ENCODE results near the gene RHEB. TPM values are rescaled to one million over a fixed set of nuclear protein-coding genes. Genes with fewer than 3 reads are reported as not detected.

Gene RHEB
- total and polyA plus RNA-seq, 2 of the 13 experiments (the other 11 are each of a cell fraction or from before 2014, with no cell fraction given), result 55.0 to 77.6 TPM

DNA sequence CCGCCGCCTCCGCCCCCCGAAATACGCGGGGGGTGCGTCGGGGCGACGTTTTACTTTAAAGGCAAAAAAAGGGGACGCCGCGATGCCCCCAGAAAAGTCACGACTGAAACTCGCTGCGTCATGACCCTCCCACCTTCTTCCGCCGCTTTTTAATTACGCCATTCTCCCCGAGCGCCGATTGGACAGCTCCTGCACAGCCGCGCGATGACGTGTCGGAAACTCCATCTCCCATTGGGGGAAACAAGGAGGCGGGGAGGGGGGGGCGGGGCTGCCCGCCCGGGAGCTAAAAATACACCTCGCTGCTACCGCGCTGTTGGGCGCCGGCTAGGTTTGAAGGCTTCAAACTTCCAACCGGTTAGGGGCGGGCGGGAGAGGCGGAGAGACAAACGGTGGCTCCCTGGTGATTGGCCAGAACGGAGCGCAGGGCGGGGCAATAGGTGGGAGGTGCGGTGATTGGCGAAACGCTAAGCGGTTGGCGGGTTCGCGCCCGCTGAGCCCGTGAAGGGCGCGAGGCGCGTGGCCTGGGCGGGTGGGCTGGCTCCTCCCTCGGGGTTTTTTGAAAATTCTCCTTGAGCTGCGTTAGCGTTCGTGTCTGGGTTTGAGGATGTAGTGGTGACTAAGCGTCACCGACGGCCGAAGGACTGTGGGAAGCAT, at the start of gene RHEB (continued):
- TF ChIP-seq, protein P1, sequence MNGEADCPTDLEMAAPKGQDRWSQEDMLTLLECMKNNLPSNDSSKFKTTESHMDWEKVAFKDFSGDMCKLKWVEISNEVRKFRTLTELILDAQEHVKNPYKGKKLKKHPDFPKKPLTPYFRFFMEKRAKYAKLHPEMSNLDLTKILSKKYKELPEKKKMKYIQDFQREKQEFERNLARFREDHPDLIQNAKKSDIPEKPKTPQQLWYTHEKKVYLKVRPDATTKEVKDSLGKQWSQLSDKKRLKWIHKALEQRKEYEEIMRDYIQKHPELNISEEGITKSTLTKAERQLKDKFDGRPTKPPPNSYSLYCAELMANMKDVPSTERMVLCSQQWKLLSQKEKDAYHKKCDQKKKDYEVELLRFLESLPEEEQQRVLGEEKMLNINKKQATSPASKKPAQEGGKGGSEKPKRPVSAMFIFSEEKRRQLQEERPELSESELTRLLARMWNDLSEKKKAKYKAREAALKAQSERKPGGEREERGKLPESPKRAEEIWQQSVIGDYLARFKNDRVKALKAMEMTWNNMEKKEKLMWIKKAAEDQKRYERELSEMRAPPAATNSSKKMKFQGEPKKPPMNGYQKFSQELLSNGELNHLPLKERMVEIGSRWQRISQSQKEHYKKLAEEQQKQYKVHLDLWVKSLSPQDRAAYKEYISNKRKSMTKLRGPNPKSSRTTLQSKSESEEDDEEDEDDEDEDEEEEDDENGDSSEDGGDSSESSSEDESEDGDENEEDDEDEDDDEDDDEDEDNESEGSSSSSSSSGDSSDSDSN (CRISPR knock-in tag; IDR thresholded peaks at IDR 0.05), result peak; percentile 51; the same call in 1 of the 2 replicates
- TF ChIP-seq, protein P2, sequence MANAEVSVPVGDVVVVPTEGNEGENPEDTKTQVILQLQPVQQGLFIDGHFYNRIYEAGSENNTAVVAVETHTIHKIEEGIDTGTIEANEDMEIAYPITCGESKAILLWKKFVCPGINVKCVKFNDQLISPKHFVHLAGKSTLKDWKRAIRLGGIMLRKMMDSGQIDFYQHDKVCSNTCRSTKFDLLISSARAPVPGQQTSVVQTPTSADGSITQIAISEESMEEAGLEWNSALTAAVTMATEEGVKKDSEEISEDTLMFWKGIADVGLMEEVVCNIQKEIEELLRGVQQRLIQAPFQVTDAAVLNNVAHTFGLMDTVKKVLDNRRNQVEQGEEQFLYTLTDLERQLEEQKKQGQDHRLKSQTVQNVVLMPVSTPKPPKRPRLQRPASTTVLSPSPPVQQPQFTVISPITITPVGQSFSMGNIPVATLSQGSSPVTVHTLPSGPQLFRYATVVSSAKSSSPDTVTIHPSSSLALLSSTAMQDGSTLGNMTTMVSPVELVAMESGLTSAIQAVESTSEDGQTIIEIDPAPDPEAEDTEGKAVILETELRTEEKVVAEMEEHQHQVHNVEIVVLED (CRISPR knock-in tag; IDR thresholded peaks at IDR 0.05; ENCODE audit: borderline replicate concordance), result no peak
- TF ChIP-seq ZNF614 (CRISPR knock-in tag; IDR thresholded peaks at IDR 0.05; ENCODE audit: borderline replicate concordance), result no peak
- TF ChIP-seq, protein P3, sequence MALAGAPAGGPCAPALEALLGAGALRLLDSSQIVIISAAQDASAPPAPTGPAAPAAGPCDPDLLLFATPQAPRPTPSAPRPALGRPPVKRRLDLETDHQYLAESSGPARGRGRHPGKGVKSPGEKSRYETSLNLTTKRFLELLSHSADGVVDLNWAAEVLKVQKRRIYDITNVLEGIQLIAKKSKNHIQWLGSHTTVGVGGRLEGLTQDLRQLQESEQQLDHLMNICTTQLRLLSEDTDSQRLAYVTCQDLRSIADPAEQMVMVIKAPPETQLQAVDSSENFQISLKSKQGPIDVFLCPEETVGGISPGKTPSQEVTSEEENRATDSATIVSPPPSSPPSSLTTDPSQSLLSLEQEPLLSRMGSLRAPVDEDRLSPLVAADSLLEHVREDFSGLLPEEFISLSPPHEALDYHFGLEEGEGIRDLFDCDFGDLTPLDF (CRISPR knock-in tag; IDR thresholded peaks at IDR 0.05), result peak; percentile 77; the same call in 1 of the 2 replicates
- TF ChIP-seq, protein P4, sequence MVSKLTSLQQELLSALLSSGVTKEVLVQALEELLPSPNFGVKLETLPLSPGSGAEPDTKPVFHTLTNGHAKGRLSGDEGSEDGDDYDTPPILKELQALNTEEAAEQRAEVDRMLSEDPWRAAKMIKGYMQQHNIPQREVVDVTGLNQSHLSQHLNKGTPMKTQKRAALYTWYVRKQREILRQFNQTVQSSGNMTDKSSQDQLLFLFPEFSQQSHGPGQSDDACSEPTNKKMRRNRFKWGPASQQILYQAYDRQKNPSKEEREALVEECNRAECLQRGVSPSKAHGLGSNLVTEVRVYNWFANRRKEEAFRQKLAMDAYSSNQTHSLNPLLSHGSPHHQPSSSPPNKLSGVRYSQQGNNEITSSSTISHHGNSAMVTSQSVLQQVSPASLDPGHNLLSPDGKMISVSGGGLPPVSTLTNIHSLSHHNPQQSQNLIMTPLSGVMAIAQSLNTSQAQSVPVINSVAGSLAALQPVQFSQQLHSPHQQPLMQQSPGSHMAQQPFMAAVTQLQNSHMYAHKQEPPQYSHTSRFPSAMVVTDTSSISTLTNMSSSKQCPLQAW (CRISPR knock-in tag; IDR thresholded peaks at IDR 0.05), result no peak
- no peak for TF ChIP-seq FOXK2 (IDR thresholded peaks at IDR 0.05)
- TF ChIP-seq, protein P5, sequence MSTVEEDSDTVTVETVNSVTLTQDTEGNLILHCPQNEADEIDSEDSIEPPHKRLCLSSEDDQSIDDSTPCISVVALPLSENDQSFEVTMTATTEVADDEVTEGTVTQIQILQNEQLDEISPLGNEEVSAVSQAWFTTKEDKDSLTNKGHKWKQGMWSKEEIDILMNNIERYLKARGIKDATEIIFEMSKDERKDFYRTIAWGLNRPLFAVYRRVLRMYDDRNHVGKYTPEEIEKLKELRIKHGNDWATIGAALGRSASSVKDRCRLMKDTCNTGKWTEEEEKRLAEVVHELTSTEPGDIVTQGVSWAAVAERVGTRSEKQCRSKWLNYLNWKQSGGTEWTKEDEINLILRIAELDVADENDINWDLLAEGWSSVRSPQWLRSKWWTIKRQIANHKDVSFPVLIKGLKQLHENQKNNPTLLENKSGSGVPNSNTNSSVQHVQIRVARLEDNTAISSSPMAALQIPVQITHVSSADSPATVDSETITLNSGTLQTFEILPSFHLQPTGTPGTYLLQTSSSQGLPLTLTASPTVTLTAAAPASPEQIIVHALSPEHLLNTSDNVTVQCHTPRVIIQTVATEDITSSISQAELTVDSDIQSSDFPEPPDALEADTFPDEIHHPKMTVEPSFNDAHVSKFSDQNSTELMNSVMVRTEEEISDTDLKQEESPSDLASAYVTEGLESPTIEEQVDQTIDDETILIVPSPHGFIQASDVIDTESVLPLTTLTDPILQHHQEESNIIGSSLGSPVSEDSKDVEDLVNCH (CRISPR knock-in tag; IDR thresholded peaks at IDR 0.05), result no peak
- no peak for TF ChIP-seq MAF1 (CRISPR knock-in tag; IDR thresholded peaks at IDR 0.05; ENCODE audit: borderline replicate concordance)
- TF ChIP-seq CHD4 (IDR thresholded peaks at IDR 0.05; ENCODE audit: borderline replicate concordance, low read length), result no peak
- peak; percentile 63 for TF ChIP-seq ATF7-NPFF (CRISPR knock-in tag; IDR thresholded peaks at IDR 0.05; ENCODE audit: low read depth)
- TF ChIP-seq PRMT3 (CRISPR knock-in tag; IDR thresholded peaks at IDR 0.05; ENCODE audit: borderline replicate concordance, low read depth), result no peak
- TF ChIP-seq ZSCAN31 (CRISPR knock-in tag; IDR thresholded peaks at IDR 0.05; ENCODE audit: low read depth), result no peak
- TF ChIP-seq, protein P6, sequence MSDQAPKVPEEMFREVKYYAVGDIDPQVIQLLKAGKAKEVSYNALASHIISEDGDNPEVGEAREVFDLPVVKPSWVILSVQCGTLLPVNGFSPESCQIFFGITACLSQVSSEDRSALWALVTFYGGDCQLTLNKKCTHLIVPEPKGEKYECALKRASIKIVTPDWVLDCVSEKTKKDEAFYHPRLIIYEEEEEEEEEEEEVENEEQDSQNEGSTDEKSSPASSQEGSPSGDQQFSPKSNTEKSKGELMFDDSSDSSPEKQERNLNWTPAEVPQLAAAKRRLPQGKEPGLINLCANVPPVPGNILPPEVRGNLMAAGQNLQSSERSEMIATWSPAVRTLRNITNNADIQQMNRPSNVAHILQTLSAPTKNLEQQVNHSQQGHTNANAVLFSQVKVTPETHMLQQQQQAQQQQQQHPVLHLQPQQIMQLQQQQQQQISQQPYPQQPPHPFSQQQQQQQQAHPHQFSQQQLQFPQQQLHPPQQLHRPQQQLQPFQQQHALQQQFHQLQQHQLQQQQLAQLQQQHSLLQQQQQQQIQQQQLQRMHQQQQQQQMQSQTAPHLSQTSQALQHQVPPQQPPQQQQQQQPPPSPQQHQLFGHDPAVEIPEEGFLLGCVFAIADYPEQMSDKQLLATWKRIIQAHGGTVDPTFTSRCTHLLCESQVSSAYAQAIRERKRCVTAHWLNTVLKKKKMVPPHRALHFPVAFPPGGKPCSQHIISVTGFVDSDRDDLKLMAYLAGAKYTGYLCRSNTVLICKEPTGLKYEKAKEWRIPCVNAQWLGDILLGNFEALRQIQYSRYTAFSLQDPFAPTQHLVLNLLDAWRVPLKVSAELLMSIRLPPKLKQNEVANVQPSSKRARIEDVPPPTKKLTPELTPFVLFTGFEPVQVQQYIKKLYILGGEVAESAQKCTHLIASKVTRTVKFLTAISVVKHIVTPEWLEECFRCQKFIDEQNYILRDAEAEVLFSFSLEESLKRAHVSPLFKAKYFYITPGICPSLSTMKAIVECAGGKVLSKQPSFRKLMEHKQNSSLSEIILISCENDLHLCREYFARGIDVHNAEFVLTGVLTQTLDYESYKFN (CRISPR knock-in tag; conservative IDR thresholded peaks at IDR 0.05), result no peak
- TF ChIP-seq, protein P7, sequence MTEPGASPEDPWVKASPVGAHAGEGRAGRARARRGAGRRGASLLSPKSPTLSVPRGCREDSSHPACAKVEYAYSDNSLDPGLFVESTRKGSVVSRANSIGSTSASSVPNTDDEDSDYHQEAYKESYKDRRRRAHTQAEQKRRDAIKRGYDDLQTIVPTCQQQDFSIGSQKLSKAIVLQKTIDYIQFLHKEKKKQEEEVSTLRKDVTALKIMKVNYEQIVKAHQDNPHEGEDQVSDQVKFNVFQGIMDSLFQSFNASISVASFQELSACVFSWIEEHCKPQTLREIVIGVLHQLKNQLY (CRISPR knock-in tag; IDR thresholded peaks at IDR 0.05), result no peak

All from HepG2 (cell line).